Measurements from ENCODE around the gene ZFP37.
"Not testable (repeated sequence)": the region's sequence is repeated elsewhere in the genome, so short reads cannot be mapped to it uniquely, and the experiment has no call there.

Gene ZFP37

DNA sequence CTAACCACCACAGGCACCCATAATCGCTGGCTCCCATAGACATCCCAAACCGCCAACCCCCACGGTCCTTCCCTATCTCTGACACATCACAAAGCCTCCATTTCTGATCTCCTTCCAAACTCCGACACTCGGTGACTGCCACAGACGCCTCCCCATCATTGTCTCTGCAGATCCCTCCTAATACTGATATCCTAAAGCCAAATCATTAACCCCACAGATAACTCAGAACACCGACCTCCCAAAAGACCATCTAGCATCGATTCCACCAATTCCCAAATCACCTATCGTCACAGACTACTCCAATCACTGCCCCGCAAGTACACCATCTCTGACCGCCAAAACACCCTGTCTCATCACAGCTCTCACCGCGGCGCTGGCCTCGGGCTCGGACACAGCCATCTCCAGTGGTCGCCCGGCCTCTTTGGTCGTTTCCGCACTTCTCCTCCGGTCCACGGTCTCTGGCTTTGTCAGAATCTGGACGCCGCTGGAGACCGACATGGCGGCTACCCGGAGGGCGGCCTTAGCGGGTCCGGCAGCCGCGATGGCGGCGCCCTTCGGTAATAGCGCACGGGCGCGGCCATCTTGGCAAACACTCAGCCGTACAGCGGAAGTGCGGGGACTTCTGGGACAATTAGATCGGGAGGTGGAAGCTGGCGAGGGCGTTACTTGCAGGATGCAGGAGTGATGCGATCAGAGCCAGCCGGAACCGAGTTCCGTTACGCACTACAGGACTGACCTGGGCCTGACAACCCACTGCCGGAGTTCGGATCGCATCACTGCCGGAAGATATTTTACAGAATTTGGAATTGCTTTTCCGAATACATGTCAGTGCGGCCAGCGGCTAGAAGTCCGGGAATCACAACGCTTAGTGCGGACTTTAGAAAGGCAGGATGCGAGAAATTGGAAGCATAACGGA is at the start of gene ZFP37:
TSS of gene ZFP37 (minus strand) at position 534 of the 916 bp plus-strand sequence. CDS start at position 498, 36 bp downstream.
- DNase-seq (ENCODE audit: extremely low spot score), result peak; percentile 81
- ChIA-PET CTCF (no interaction called here), POLR2A (no interaction called here)
- TF ChIP-seq CTCF (IDR thresholded peaks at IDR 0.05; ENCODE audit: control extremely low read depth, extremely low read depth, low read depth, missing control alignments), result no peak

- CTCF ChIA-PET; DNase-seq (ENCODE audit: extremely low spot score); POLR2A ChIA-PET: not testable (repeated sequence)
Measured at GRCh38 chr9:113105345-113105744, 48.8 kb upstream of the ZFP37 start.

DNA sequence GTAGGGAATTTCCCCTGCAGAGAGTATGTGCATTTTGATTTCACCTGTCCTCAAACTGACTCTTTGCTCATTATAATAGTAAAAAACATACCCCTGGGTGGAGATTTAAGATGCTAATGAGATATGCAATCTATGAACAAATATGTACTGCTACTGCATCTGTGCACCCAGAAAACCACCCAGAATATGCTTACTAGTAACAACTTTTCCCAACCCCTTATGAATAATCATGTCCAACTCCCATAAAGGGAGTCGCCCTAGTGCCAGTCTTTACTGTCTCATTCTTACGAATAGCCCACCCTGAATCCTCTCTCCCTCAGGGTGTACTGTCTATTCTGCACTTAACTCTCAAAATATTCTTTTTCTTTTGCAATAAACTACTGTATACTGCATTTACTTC is 39.0 kb upstream of the ZFP37 start:
- POLR2A ChIA-PET, result no interaction called here
- TF ChIP-seq CTCF (IDR thresholded peaks at IDR 0.05; ENCODE audit: control extremely low read depth, extremely low read depth, low read depth, missing control alignments), result no peak

GRCh38 chr9:113089924-113090323 is 33.4 kb upstream of the ZFP37 start:
- CTCF ChIA-PET; POLR2A ChIA-PET; DNase-seq (ENCODE audit: extremely low spot score): not testable (repeated sequence)

More for the DNA sequence above, 39.0 kb upstream of the ZFP37 start:
- no peak for DNase-seq (ENCODE audit: extremely low spot score)
- CTCF ChIA-PET, result interaction anchor here (1.0 kb wide), 1 partner anchor 17 kb away, joined by 5 read pairs; no protein-coding TSS in a partner anchor

GRCh38 chr9:113089143-113089505 is 32.6 kb upstream of the ZFP37 start:
- CTCF ChIA-PET; DNase-seq (ENCODE audit: extremely low spot score); POLR2A ChIA-PET: not testable (repeated sequence)

DNA sequence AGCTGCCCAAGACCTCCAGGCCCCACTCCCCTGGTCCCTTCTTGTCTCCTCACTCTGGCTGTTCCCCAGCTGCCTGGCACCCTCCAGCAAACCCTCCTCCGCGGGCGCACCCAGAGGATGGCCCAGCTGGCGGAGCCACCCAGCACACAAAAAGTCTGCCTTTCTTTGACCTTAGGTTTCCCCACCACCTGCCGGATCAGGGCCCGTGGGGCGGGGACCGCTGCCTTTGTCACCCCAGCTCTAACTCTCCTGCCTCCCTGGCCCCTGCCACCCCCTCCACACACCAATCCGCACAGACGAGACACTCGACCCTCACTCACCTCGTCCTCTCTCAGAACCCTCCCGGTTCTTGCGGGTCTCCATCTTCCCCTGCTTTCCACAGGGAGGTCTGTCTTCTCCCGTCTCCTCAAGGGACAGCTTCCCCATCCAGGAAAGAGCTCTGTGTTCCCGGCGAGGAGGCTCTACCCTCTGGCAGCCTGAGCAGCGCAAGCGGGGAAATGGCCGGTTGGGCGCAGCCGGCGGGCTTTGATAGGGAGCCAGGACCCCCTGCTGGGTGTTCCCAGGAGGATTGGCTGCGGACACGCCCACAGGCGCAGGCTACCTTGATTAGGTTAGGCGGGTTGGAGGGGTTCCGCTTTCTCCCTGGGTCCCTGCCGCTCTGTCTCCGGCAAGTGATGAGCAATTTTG is 32.1 kb upstream of the ZFP37 start:
- CTCF ChIA-PET; DNase-seq (ENCODE audit: extremely low spot score); POLR2A ChIA-PET: not testable (repeated sequence)

DNA sequence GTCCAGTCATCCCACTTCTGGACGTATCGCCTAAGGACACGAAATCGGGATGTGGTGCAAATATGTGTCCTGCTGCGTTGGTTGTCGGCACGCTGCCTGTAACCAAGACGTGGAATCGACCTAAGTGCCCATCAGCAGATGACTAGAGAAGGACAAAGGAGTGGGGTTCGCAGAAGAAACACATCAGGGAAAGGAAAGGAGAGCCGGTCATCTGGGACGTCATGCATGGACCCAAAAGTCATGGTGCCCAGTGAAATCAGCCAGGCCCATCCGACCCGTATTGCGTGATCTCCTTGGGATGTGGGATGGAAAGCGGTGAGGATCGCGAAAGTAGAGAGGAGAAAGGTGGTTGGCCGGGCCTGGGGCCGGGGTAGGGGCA is 6.4 kb upstream of the ZFP37 start:
- POLR2A ChIA-PET; CTCF ChIA-PET; DNase-seq (ENCODE audit: extremely low spot score): not testable (repeated sequence)

DNA sequence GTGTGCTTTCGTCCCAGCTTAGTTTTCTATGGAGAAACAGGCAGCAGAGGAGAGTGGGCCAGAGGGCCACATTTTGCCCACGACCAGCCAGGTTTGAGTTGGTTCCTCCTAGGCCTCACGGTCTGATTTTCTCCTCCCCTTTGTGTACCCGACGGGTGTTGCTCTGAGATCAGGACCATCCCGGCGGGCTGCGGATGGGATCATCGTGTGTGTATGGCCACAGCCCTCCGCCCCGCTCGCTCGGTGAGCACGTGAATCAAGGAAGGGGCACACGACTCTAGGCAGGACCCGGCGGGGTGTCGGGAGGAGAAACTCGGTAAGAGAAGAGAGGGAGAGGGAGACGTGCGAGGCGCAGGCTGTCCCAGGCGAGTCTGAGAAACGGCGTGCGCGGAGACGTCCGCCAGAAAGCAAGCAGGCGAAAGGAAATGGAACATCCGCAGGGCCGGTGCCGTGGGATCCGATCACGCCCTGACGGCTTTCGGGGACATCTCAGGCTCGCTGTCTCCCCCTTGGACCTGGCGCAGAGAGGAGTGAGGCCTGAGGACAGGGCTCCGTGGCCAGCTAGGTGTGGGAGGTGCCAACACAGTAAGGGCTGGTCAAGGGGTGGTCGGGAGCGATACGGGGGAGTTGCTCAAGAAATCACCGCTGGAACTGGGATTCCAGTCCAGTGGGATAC is 5.9 kb upstream of the ZFP37 start:
- POLR2A ChIA-PET; CTCF ChIA-PET; DNase-seq (ENCODE audit: extremely low spot score): not testable (repeated sequence)

DNA sequence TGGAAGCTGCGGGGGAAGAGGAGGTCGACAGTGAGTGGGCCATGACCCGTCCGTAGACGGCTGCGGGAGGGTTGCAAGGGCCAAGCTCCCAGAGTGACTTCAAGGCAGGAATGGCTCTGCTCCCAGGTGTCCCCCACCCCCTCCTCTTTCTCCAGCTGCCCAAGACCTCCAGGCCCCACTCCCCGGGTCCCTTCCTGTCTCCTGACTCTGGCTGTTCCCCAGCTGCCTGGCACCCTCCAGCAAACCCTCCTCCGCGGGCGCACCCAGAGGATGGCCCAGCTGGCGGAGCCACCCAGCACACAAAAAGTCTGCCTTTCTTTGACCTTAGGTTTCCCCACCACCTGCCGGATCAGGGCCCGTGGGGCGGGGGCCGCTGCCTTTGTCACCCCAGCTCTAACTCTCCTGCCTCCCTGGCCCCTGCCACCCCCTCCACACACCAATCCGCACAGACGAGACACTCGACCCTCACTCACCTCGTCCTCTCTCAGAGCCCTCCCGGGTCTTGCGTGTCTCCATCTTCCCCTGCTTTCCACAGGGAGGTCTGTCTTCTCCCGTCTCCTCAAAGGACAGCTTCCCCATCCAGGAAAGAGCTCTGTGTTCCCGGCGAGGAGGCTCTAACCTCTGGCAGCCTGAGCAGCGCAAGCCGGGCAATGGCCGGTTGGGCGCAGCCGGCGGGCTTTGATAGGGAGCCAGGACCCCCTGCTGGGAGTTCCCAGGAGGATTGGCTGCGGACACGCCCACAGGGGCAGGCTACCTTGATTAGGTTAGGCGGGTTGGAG is 4.7 kb upstream of the ZFP37 start:
- DNase-seq (ENCODE audit: extremely low spot score); CTCF ChIA-PET; POLR2A ChIA-PET: not testable (repeated sequence)

GRCh38 chr9:113059581-113060284 is 3.2 kb upstream of the ZFP37 start:
- DNase-seq (ENCODE audit: extremely low spot score); POLR2A ChIA-PET; CTCF ChIA-PET: not testable (repeated sequence)
